H9 (cell line): ENCODE data around the gene CTLA4. TPM values are rescaled to one million over a fixed set of nuclear protein-coding genes. Genes with fewer than 3 reads are reported as not detected.

ENCODE experiments used
- DNase-seq: peaks from one replicate; pipeline ENCODE4 v3.0.0-alpha.2; 2017
- H2AFZ ChIP-seq: one replicate; pipeline ENCODE4 v1.6.1; 2013; ENCODE audit warnings: mild to moderate bottlenecking, low read length, control low read depth, moderate library complexity
- H2AK5ac ChIP-seq: 2 replicates; pipeline ENCODE4 v1.6.1; 2013; ENCODE audit warnings: low read length, control low read depth, mixed read lengths; ENCODE audit not compliant: insufficient read length
- H2BK120ac ChIP-seq: one replicate; pipeline ENCODE4 v1.6.1; 2013; ENCODE audit warnings: low read depth, mild to moderate bottlenecking, low read length, control low read depth, inconsistent platforms; ENCODE audit not compliant: poor library complexity, severe bottlenecking
- H2BK12ac ChIP-seq: 2 replicates; pipeline ENCODE4 v1.6.1; 2013; ENCODE audit warnings: low read length, control low read depth, mixed read lengths, low read depth; ENCODE audit not compliant: insufficient read length
- H2BK15ac ChIP-seq: 2 replicates; pipeline ENCODE4 v1.6.1; 2013; ENCODE audit warnings: low read depth, low read length, control low read depth
- H2BK20ac ChIP-seq: one replicate; pipeline ENCODE4 v1.6.1; 2013; ENCODE audit warnings: low read depth, mild to moderate bottlenecking, low read length, control low read depth, inconsistent platforms; ENCODE audit not compliant: poor library complexity, severe bottlenecking
- H2BK5ac ChIP-seq: 2 replicates; pipeline ENCODE4 v1.6.1; 2013; ENCODE audit warnings: low read length, control low read depth, mixed read lengths; ENCODE audit not compliant: insufficient read length
- H3K14ac ChIP-seq: 2 replicates; pipeline ENCODE4 v1.6.1; 2013; ENCODE audit warnings: low read length, control low read depth; ENCODE audit not compliant: insufficient read depth
- H3K18ac ChIP-seq: 2 replicates; pipeline ENCODE4 v1.6.1; 2013; ENCODE audit warnings: low read depth, mild to moderate bottlenecking, mixed read lengths, low read length, control low read depth; ENCODE audit not compliant: insufficient read length
- H3K23ac ChIP-seq: 2 replicates; pipeline ENCODE4 v1.6.1; 2013; ENCODE audit warnings: low read length, control low read depth, mixed read lengths, low read depth; ENCODE audit not compliant: insufficient read length
- H3K23me2 ChIP-seq: 2 replicates; pipeline ENCODE4 v1.6.1; 2013; ENCODE audit warnings: low read depth, mild to moderate bottlenecking, mixed read lengths, low read length, control low read depth; ENCODE audit not compliant: insufficient read length, poor library complexity, severe bottlenecking
- H3K27ac ChIP-seq: 2 replicates; pipeline ENCODE4 v1.5.1; 2013; ENCODE audit warnings: low read length, control low read depth, mixed read lengths, low read depth; ENCODE audit not compliant: insufficient read length
- H3K27me3 ChIP-seq: 2 replicates; pipeline ENCODE4 v1.6.1; 2013; ENCODE audit warnings: low read length, control low read depth, inconsistent platforms; ENCODE audit not compliant: insufficient read depth
- H3K4ac ChIP-seq: 2 replicates; pipeline ENCODE4 v1.6.1; 2013; ENCODE audit warnings: low read depth, mild to moderate bottlenecking, control low read depth, inconsistent platforms, low read length, moderate library complexity
- H3K4me1 ChIP-seq: 2 replicates; pipeline ENCODE4 v1.6.1; 2013; ENCODE audit warnings: low read length, control low read depth, inconsistent platforms; ENCODE audit not compliant: insufficient read depth
- H3K4me2 ChIP-seq: 2 replicates; pipeline ENCODE4 v1.6.1; 2013; ENCODE audit warnings: low read length, control low read depth, mixed read lengths; ENCODE audit not compliant: insufficient read length, insufficient read depth
- H3K56ac ChIP-seq: 2 replicates; pipeline ENCODE4 v1.6.1; 2013; ENCODE audit warnings: low read depth, mild to moderate bottlenecking, mixed read lengths, low read length, control low read depth; ENCODE audit not compliant: insufficient read length
- H3K79me1 ChIP-seq: 2 replicates; pipeline ENCODE4 v1.6.1; 2013; ENCODE audit warnings: low read depth, mild to moderate bottlenecking, moderate library complexity, low read length, control low read depth, inconsistent platforms; ENCODE audit not compliant: insufficient read depth, poor library complexity, severe bottlenecking
- H3K79me2 ChIP-seq: 2 replicates; pipeline ENCODE4 v1.6.1; 2013; ENCODE audit warnings: low read length, control low read depth, inconsistent platforms; ENCODE audit not compliant: insufficient read depth
- H3K9ac ChIP-seq: 2 replicates; pipeline ENCODE4 v1.6.1; 2013; ENCODE audit warnings: low read length, control low read depth, mixed read lengths; ENCODE audit not compliant: insufficient read length; ENCODE audit errors: extremely low read depth
- H3K9me3 ChIP-seq: one replicate; pipeline ENCODE4 v1.6.1; 2013; ENCODE audit warnings: low read depth, low read length, inconsistent platforms; ENCODE audit not compliant: control insufficient read depth
- H3T11ph ChIP-seq: one replicate; pipeline ENCODE4 v1.6.1; 2013; ENCODE audit warnings: mild to moderate bottlenecking, low read length, control low read depth, inconsistent platforms
- H4K20me1 ChIP-seq: one replicate; pipeline ENCODE4 v1.6.1; 2013; ENCODE audit not compliant: control insufficient read depth, insufficient read length, insufficient read depth
- H4K5ac ChIP-seq: 2 replicates; pipeline ENCODE4 v1.6.1; 2013; ENCODE audit warnings: low read depth, mild to moderate bottlenecking, mixed read lengths, low read length, control low read depth; ENCODE audit not compliant: insufficient read length
- H4K8ac ChIP-seq: replicated peaks from 2 replicates; pipeline ENCODE4 v1.6.1; 2013; ENCODE audit warnings: low read length, control low read depth, mixed read lengths, low read depth; ENCODE audit not compliant: insufficient read length
- H4K91ac ChIP-seq: 2 replicates; pipeline ENCODE4 v1.6.1; 2013; ENCODE audit warnings: low read depth, mild to moderate bottlenecking, moderate library complexity, mixed read lengths, low read length, control low read depth; ENCODE audit not compliant: insufficient read length
- H3K27ac Mint-ChIP-seq, 3 experiments: 2 replicates in 2 of 3; 3 replicates in 1 of 3; pipeline ENCODE4 v1.8.0; 2020 to 2021; ENCODE audit warnings: mixed read lengths in 3 of 3, mild to moderate bottlenecking in 1 of 3, moderate library complexity in 1 of 3
- H3K27me3 Mint-ChIP-seq: 2 replicates; pipeline ENCODE4 v1.8.0; 2021; ENCODE audit warnings: low read depth, mild to moderate bottlenecking, moderate library complexity, mixed read lengths
- H3K36me3 Mint-ChIP-seq, 3 experiments: 2 replicates in 2 of 3; 3 replicates in 1 of 3; pipeline ENCODE4 v1.8.0; 2020 to 2021; ENCODE audit warnings: low read depth in 3 of 3, mixed read lengths in 3 of 3; ENCODE audit not compliant: insufficient read depth in 1 of 3
- H3K4me1 Mint-ChIP-seq, 2 experiments: 2 replicates each; pipeline ENCODE4 v1.8.0; 2020; ENCODE audit warnings: mixed read lengths in 2 of 2
- H3K4me3 Mint-ChIP-seq, 2 experiments: 2 replicates in 1 of 2; 3 replicates in 1 of 2; pipeline ENCODE4 v1.8.0; 2020 to 2021; ENCODE audit warnings: mild to moderate bottlenecking in 2 of 2, mixed read lengths in 2 of 2, moderate library complexity in 1 of 2
- H3K9me3 Mint-ChIP-seq, 2 experiments: 2 replicates in 1 of 2; 3 replicates in 1 of 2; pipeline ENCODE4 v1.8.0; 2020; ENCODE audit warnings: mild to moderate bottlenecking in 2 of 2, mixed read lengths in 2 of 2, moderate library complexity in 1 of 2
- WGBS: extraction: QIAGEN DNeasy Blood & Tissue Kit; methylation state at CpG from one replicate; pipeline ENCODE4 v1.1.7; 2013; ENCODE audit warnings: missing lambda C conversion rate, low lambda C conversion rate, mixed read lengths; ENCODE audit not compliant: insufficient read length; ENCODE audit errors: extremely low coverage; 5-methylcytosine and 5-hydroxymethylcytosine counted together
- total RNA-seq: library from RNA; stranded (reverse); gene quantifications from 2 replicates; pipeline ENCODE4 v1.2.1, GENCODE V29; 2021
- TF ChIP-seq, protein P1 (sequence below): fragments of 200-600 bp; sonication (generic); conservative IDR thresholded peaks from 3 replicates; pipeline ENCODE4 v1.8.0; 2021; ENCODE audit warnings: antibody characterized with exemption, mild to moderate bottlenecking

Gene CTLA4
- total RNA-seq, 1 experiment from 2014 or later, result not detected

DNA sequence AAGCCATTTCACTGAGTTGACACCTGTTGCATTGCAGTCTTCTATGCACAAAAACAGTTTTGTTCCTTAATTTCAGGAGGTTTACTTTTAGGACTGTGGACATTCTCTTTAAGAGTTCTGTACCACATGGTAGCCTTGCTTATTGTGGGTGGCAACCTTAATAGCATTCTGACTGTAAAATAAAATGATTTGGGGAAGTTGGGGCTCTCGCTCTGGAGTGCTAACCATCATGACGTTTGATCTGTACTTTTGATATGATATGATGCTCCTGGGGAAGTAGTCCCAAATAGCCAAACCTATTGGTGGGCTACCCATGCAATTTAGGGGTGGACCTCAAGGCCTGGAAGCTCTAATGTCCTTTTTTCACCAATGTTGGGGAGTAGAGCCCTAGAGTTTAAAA is 3.4 kb downstream of the CTLA4 start:
- no CpG with 5 or more reads among the region's 2 CpGs for WGBS
- no peak overlapping the region for H2BK12ac ChIP-seq
- H4K8ac ChIP-seq, result no peak overlapping the region
- H3K23me2 ChIP-seq, result no peaks in the 10 kb centered on the region
- no peak for DNase-seq
- no peak overlapping the region for H3K4me2 ChIP-seq
- no peak overlapping the region for H2BK5ac ChIP-seq
- Mint-ChIP-seq H3K27ac (no peak overlapping the region), H3K4me3 (no peak overlapping the region), H3K27me3 (peaks cover 4% of the 10 kb centered on the region), H3K9me3 (no peaks in the 10 kb centered on the region), H3K4me1 (peaks cover 4 to 5% of the 10 kb centered on the region in 2 experiments; a peak in 2 of 4 replicates), H3K36me3 (no peaks in the 10 kb centered on the region; a peak in 1 of 7 replicates)
- no peaks in the 10 kb centered on the region for H3K4me1 ChIP-seq
- H3K14ac ChIP-seq, result no peak overlapping the region
- no peak overlapping the region for H3K9ac ChIP-seq
- no peak overlapping the region for H2BK15ac ChIP-seq
- no peak overlapping the region for H3K18ac ChIP-seq
- H3K79me1 ChIP-seq, result no peaks in the 10 kb centered on the region
- H4K20me1 ChIP-seq, result no peaks in the 10 kb centered on the region
- no peak overlapping the region for H2BK20ac ChIP-seq
- H3K23ac ChIP-seq, result no peak overlapping the region
- no peak overlapping the region for H3K56ac ChIP-seq
- H3K27ac ChIP-seq, result no peak overlapping the region
- H2BK120ac ChIP-seq, result no peak overlapping the region
- no peak overlapping the region for H2AFZ ChIP-seq
- H4K91ac ChIP-seq, result no peak overlapping the region
- H3K4ac ChIP-seq, result no peak overlapping the region
- no peak overlapping the region for H4K5ac ChIP-seq
- no peak overlapping the region for H2AK5ac ChIP-seq
- H3K79me2 ChIP-seq, result no peaks in the 10 kb centered on the region
- H3T11ph ChIP-seq, result no peak overlapping the region
- TF ChIP-seq, protein P1, sequence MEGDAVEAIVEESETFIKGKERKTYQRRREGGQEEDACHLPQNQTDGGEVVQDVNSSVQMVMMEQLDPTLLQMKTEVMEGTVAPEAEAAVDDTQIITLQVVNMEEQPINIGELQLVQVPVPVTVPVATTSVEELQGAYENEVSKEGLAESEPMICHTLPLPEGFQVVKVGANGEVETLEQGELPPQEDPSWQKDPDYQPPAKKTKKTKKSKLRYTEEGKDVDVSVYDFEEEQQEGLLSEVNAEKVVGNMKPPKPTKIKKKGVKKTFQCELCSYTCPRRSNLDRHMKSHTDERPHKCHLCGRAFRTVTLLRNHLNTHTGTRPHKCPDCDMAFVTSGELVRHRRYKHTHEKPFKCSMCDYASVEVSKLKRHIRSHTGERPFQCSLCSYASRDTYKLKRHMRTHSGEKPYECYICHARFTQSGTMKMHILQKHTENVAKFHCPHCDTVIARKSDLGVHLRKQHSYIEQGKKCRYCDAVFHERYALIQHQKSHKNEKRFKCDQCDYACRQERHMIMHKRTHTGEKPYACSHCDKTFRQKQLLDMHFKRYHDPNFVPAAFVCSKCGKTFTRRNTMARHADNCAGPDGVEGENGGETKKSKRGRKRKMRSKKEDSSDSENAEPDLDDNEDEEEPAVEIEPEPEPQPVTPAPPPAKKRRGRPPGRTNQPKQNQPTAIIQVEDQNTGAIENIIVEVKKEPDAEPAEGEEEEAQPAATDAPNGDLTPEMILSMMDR, result no peak
- no peaks in the 10 kb centered on the region for H3K27me3 ChIP-seq
- H3K9me3 ChIP-seq, result no peaks in the 10 kb centered on the region
